Lower lobe of right lung (tissue), 2 donors: ENCODE measurements around the gene IFT22. TPM values are rescaled to one million over a fixed set of nuclear protein-coding genes. Genes with fewer than 3 reads are reported as not detected.
"Not testable (repeated sequence)": the region's sequence is repeated elsewhere in the genome, so short reads cannot be mapped to it uniquely, and the experiment has no call there.

Experiments
- ATAC-seq, 2 donors: fragments of 200-7000 bp; cut with Tn5 transposase; one replicate each; pipeline ENCODE4 v1.9.1; 2020 to 2022; ENCODE audit warnings: mild to moderate bottlenecking in 2 of 2, moderate library complexity in 2 of 2
- DNase-seq: peaks from one replicate; pipeline ENCODE4 v3.0.0-alpha.2; 2020
- H3K27ac ChIP-seq: fragments of 200-600 bp; one replicate; pipeline ENCODE4 v1.8.0; 2022
- H3K27me3 ChIP-seq: fragments of 200-600 bp; one replicate; pipeline ENCODE4 v1.8.0; 2022; ENCODE audit warnings: low read depth
- H3K36me3 ChIP-seq: fragments of 200-600 bp; one replicate; pipeline ENCODE4 v1.8.0; 2022; ENCODE audit warnings: mild to moderate bottlenecking
- H3K4me1 ChIP-seq: fragments of 200-600 bp; one replicate; pipeline ENCODE4 v1.8.0; 2022
- H3K4me3 ChIP-seq: fragments of 200-600 bp; one replicate; pipeline ENCODE4 v1.8.0; 2022; ENCODE audit warnings: mild to moderate bottlenecking
- H3K9me3 ChIP-seq: fragments of 200-600 bp; one replicate; pipeline ENCODE4 v1.8.0; 2022
- intact Hi-C: fragments of 100-400 bp; cut with DNase I; formaldehyde crosslinking; loops from one replicate; pipeline ENCODE4 v1.11.0; 2022
- total RNA-seq: library from RNA; stranded (reverse); fragmentation: NEBNext Ultra II Directional; extraction: Animal tissue kit (Norgen Biotek cat#: 25700); gene quantifications from one replicate; pipeline ENCODE4 v1.2.1, GENCODE V29; 2021
- TF ChIP-seq, protein P1 (sequence below): fragments of 200-600 bp; IDR thresholded peaks from one replicate; pipeline ENCODE4 v1.8.0; 2022; ENCODE audit warnings: antibody characterized with exemption, mild to moderate bottlenecking
- donor health status: DM: no; HTN: yes; CAD: no; lungs with severe emphysema.

IFT22 gene
- total RNA-seq, 1 donor from 2014 or later, result 19.4 TPM

DNA sequence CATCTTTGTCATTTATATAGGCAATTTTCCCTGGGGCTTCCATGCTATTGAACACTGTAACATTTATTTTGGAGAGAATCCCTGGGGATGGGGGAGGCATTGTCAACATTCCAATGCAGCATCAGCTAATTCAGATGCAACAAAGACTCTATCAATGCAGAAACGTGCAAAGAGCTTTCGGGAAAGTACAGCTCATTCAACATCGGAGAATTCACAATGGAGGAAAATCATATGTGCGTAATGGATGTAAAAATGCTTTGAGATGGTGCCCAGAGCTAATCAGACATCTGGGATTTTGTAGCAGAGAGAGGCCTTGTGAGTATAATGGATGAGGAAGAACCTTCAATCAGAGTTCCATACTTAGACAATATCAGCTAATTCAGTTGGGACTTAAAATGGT is 48.4 kb downstream of the IFT22 start:
- H3K27ac ChIP-seq, result no peak overlapping the region
- no peaks in the 10 kb centered on the region for H3K9me3 ChIP-seq
- no peaks in the 10 kb centered on the region for H3K36me3 ChIP-seq
- H3K4me1 ChIP-seq, result no peaks in the 10 kb centered on the region
- intact Hi-C loops, result no loop called here
- TF ChIP-seq, protein P1, sequence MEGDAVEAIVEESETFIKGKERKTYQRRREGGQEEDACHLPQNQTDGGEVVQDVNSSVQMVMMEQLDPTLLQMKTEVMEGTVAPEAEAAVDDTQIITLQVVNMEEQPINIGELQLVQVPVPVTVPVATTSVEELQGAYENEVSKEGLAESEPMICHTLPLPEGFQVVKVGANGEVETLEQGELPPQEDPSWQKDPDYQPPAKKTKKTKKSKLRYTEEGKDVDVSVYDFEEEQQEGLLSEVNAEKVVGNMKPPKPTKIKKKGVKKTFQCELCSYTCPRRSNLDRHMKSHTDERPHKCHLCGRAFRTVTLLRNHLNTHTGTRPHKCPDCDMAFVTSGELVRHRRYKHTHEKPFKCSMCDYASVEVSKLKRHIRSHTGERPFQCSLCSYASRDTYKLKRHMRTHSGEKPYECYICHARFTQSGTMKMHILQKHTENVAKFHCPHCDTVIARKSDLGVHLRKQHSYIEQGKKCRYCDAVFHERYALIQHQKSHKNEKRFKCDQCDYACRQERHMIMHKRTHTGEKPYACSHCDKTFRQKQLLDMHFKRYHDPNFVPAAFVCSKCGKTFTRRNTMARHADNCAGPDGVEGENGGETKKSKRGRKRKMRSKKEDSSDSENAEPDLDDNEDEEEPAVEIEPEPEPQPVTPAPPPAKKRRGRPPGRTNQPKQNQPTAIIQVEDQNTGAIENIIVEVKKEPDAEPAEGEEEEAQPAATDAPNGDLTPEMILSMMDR, result no peak
- no peak for DNase-seq
- no peak overlapping the region for H3K4me3 ChIP-seq
- ATAC-seq, result no peak
- peaks cover 7% of the 10 kb centered on the region for H3K27me3 ChIP-seq

DNA sequence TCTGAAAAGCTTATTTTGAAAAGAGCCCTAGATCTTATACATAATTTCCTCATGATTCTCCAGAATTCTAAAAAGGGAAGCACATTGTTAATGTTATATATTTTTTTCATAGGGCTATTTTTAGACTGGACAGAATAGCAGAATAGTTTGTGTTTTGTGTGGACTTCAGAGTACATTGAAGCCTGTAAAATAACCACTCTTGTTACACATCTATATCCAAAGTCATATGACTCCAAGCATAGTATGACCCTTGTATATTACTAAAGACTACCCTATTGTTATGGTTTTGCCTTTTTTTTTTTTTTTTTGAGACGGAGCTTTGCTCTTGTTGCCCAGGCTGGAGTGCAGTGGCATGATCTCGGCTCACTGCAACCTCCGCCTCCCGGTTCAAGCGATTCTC is 50.6 kb downstream of the IFT22 start:
- intact Hi-C loops, result no loop called here
- Histone ChIP-seq H3K27ac (no peak overlapping the region), H3K4me1 (no peaks in the 10 kb centered on the region), H3K36me3 (no peaks in the 10 kb centered on the region), H3K9me3 (no peaks in the 10 kb centered on the region), H3K4me3 (no peak overlapping the region), H3K27me3 (no peaks in the 10 kb centered on the region)
- ATAC-seq (no peak), DNase-seq (no peak)
- TF ChIP-seq, protein P1, result no peak

DNA sequence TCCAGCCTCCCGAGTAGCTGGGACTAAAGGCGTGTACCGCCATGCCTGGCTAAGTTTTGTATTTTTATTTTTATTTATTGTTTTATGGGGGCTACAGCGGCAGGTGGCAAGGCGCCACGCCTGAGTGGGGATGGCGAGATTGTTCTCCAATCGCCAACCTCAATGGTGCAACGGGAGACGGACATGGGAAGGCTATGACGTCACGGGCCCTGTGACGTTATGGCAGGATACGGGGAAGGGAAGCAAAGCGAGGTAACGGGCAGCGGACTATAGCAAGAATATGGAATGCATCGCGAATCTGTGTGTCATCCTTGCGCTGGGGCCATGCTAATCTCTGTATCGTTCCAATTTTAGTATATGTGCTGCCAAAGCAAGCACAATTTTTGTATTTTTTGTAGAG is 51.9 kb downstream of the IFT22 start:
- H3K4me1 ChIP-seq, result no peaks in the 10 kb centered on the region
- H3K27me3 ChIP-seq, result peaks cover 6% of the 10 kb centered on the region
- DNase-seq (no peak), ATAC-seq (no peak)
- no peak overlapping the region for H3K27ac ChIP-seq
- H3K9me3 ChIP-seq, result no peaks in the 10 kb centered on the region
- intact Hi-C loops, result no loop called here
- no peak overlapping the region for H3K4me3 ChIP-seq
- no peaks in the 10 kb centered on the region for H3K36me3 ChIP-seq
- TF ChIP-seq, protein P1, result no peak

DNA sequence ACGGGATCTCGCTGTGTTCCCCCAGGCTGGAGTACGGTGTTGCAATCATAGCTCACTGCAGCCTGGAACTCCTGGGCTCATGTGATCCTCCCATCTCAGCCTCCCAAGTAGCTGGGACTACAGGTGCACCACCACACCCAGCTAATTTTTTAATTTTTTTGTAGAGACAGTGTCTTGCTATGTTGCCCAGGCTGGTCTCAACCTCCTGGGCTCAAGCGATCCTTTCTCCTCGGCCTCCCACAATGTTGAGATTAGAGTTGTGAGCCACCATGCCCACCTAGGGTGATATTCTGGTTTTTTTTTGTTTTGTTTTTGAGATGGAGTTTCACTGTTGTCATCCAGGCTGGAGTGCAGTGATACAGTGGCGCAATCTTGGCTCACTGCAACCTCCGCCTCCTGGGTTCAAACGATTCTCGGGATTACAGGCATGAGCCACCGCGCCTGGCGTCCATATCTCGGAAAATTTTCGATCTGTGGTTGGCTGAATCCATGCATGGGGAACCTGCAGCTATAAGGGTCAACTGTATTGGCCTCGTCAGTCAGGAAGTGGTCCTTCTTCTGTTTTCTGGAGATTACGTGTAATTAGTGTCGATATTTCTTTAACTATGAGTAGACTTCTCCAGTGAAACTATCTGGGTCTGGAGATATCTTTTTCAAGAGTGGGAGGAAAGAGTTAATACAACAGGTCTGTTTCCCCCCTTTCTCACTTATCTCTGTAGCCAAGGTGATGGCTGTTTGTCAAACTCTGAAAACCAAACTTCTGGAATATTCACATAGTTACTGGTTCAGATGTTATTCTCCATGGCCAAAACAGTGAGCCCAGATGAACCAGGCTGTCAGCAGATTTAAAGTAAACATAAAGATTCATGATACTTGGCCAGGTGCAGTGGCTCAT is 55.7 kb downstream of the IFT22 start:
- intact Hi-C loops, result no loop called here
- no peaks in the 10 kb centered on the region for H3K4me1 ChIP-seq
- DNase-seq (no peak), ATAC-seq (no peak)
- H3K36me3 ChIP-seq, result no peaks in the 10 kb centered on the region
- H3K27me3 ChIP-seq, result peaks cover 17% of the 10 kb centered on the region
- H3K9me3 ChIP-seq, result no peaks in the 10 kb centered on the region
- TF ChIP-seq, protein P1, result no peak
- no peak overlapping the region for H3K4me3 ChIP-seq
- no peak overlapping the region for H3K27ac ChIP-seq

DNA sequence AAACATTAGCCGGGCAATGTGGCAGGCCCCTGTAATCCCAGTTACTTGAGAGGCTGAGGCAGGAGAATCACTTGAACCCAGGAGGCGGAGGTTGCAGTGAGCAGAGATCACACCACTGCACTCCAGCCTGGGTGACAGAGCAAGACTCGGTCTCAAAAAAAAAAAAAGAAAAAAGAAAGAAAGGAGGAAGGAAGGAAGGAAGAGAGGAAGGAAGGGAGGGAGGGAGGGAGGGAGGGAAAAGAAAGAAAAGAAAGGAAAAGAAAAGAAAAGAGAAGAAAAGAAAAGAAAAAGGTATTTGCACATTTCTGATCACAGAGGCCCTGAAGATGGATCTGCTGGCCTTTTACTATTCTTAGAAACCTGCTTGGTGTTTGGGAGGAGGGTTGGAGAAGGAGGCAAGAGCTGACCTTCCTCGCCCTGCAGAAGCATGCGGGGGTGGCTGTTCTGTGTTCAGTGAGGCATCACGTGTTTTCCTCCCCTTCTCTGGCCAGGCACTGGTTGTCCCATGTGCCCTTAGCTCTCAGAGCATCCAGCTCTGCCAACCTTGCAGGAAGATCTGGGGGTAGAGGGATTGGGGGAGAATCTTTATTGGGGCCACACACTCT is 57.4 kb downstream of the IFT22 start:
- H3K27ac ChIP-seq, ATAC-seq, H3K36me3 ChIP-seq, intact Hi-C loops, H3K4me1 ChIP-seq, H3K4me3 ChIP-seq, DNase-seq, H3K9me3 ChIP-seq: not testable (repeated sequence)
- peaks cover 18% of the 10 kb centered on the region for H3K27me3 ChIP-seq

Other genes with a start within 250 kb of the IFT22 start
- 61.9 TPM for gene TRIM56, start 236.3 kb downstream of the IFT22 start, total RNA-seq
- gene SERPINE1, start 194.7 kb downstream of the IFT22 start, total RNA-seq, result 15.4 TPM
- 28.4 TPM for gene AP1S1, start 167.3 kb downstream of the IFT22 start, total RNA-seq
- gene VGF, start 156.2 kb downstream of the IFT22 start, total RNA-seq, result 0.15 TPM
- not detected for gene NAT16, start 141.5 kb downstream of the IFT22 start, total RNA-seq
- gene MOGAT3, start 120.8 kb downstream of the IFT22 start, total RNA-seq, result not detected
- gene PLOD3, start 104.2 kb downstream of the IFT22 start, total RNA-seq, result 87.9 TPM
- 55.4 TPM for gene ZNHIT1, start 103.6 kb downstream of the IFT22 start, total RNA-seq
- 11.1 TPM for gene CLDN15, start 84.0 kb downstream of the IFT22 start, total RNA-seq
- gene FIS1, start 76.7 kb downstream of the IFT22 start, total RNA-seq, result 133 TPM
- 0.24 TPM for gene COL26A1, start 41.1 kb upstream of the IFT22 start, total RNA-seq